Measurements from ENCODE around the gene KIF16B.

DNA sequence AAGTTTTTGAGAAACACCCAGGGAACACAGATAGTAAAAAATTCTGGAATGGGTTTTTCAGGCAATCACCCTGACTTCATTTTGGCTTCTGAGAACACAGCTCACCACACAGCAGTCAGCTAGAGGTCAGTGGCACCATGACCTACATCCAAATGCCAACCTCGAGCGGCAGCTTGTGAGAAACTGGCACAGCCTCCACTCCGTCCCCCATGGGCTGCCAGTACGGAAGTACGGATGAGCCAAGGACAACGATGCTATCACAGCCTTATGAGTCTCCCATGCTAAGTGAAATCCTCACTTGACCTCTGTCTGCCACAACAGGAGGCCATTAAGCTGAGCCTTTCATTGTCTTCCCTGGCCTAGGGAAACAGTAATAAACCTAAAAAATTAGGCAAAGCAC is 32.0 kb downstream of the KIF16B start:
- TF ChIP-seq, protein P1, sequence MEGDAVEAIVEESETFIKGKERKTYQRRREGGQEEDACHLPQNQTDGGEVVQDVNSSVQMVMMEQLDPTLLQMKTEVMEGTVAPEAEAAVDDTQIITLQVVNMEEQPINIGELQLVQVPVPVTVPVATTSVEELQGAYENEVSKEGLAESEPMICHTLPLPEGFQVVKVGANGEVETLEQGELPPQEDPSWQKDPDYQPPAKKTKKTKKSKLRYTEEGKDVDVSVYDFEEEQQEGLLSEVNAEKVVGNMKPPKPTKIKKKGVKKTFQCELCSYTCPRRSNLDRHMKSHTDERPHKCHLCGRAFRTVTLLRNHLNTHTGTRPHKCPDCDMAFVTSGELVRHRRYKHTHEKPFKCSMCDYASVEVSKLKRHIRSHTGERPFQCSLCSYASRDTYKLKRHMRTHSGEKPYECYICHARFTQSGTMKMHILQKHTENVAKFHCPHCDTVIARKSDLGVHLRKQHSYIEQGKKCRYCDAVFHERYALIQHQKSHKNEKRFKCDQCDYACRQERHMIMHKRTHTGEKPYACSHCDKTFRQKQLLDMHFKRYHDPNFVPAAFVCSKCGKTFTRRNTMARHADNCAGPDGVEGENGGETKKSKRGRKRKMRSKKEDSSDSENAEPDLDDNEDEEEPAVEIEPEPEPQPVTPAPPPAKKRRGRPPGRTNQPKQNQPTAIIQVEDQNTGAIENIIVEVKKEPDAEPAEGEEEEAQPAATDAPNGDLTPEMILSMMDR (IDR thresholded peaks at IDR 0.05) = no peak
- no peak for TF ChIP-seq POLR2A (IDR thresholded peaks at IDR 0.05)
- TF ChIP-seq EP300 (IDR thresholded peaks at IDR 0.05) = no peak
